ENCODE measurements around the gene FGF11.

Gene FGF11

DNA sequence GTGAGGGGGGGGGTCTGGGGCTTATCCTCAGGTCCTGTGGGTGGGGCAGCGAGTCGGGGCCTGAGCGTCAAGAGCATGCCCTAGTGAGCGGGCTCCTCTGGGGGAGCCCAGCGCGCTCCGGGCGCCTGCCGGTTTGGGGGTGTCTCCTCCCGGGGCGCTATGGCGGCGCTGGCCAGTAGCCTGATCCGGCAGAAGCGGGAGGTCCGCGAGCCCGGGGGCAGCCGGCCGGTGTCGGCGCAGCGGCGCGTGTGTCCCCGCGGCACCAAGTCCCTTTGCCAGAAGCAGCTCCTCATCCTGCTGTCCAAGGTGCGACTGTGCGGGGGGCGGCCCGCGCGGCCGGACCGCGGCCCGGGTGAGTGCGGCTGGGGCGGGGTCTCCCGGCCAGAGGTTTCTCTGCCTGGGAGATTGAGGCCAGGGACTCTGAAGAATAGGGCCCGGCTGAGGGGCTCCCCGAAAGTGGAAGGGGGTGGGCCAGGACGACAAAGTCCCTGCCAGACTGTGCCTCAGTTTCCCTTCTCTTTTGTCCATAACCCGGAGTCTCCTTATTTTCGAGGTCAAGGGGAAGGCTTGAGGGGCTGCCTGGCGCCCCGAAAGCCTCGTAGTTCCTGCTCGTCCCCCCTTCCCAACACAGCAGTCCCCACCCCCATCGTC, at the start of gene FGF11:
Gene FGF11 (plus strand): TSS at position 51 of the 651 bp plus-strand sequence. CDS start 109 bp downstream, at position 160.
- no peak for DNase-seq

- DNase-seq: no peak
Observed at GRCh38 chr17:7389924-7390910, 49.1 kb upstream of the FGF11 start.

GRCh38 chr17:7391307-7391706, 48.0 kb upstream of the FGF11 start:
- DNase-seq: no peak

- DNase-seq: no peak
Observed at GRCh38 chr17:7392696-7393612, 46.4 kb upstream of the FGF11 start.

DNA sequence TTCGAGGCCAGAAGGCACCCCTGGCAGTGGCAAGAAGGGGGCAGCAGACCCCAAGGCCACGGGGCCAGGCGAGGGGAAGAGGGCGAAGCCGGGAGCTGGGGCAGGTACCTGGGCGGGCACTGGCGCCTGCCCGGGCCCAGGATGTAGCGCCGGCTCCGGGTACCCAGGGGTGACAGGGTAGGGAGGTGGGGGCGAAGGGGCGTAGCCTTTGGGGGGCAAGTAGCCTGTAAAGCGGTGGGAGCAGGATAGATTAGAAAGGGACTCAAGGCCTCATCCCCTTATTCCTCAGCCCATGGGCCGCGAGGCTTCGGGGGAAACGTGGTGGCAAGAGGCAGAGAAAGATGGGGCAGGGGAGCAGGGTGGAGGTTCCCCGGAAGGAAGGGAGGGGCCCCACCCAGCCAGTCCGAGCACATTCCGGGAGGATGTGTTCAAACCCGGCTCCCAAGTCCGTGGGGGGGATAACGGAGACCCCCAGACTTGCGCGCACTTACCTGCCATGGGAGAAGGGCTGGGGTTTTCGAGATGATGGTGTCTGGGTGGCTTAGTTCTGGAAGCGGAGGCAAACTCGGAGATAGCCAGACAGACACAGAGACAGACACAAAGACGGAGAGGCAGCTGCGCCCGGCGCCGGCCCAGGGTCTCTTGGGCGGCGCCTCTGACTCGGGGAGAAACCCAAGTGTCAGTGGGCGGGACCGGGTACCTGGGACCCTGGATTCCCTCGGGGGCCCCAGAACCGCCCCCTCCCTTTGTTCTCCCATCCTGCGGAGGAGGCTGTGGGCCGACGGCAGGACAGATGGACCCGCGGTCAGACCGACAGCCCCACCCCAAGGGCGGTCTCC, 45.5 kb upstream of the FGF11 start:
- DNase-seq: peak; percentile 22

DNA sequence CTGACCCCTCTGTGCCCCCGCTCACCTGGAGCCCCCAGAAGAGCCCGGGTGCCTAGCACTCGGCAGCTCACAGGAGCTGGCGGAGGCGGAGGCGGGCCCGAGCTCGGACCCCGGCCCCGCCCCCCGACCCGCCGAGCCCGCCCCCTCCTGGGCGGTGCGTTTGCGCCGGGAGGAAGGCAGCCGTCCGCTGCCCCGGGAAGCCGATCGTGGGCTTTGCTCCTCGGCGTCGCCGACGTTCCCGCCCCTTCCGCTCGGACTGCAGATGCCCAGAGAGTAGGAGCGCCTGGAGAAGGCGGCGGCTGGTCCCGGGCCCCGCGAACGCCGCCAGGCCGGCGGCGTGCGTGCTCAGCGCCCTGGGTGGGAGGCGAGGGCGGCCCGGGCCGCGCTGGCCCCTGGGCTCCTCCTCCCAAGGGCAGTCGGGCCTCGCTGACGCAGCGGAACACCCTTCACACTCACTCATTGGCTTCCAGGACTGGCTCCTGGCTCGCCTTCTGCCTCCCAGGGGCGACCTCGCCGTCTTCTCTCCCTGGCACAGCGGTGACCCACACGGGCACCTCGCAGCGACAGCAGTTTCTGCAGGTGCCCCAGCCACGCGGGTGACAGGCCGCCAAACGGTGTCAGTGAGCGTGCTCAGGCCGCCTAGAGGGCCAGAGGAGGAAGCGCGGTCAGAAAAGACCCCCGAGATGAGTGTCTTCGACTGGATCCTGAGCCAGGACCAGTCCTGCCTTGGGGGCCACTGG, 44.7 kb upstream of the FGF11 start, which contains the start of gene PLSCR3:
Gene PLSCR3 (minus strand): TSS at position 74 of the 740 bp plus-strand sequence. CDS start 415 bp downstream, outside the sequence.
- DNase-seq: peak; percentile 85

GRCh38 chr17:7396147-7396546, 43.2 kb upstream of the FGF11 start:
- no peak for DNase-seq

GRCh38 chr17:7398612-7399011, 40.7 kb upstream of the FGF11 start:
- DNase-seq: no peak

DNA sequence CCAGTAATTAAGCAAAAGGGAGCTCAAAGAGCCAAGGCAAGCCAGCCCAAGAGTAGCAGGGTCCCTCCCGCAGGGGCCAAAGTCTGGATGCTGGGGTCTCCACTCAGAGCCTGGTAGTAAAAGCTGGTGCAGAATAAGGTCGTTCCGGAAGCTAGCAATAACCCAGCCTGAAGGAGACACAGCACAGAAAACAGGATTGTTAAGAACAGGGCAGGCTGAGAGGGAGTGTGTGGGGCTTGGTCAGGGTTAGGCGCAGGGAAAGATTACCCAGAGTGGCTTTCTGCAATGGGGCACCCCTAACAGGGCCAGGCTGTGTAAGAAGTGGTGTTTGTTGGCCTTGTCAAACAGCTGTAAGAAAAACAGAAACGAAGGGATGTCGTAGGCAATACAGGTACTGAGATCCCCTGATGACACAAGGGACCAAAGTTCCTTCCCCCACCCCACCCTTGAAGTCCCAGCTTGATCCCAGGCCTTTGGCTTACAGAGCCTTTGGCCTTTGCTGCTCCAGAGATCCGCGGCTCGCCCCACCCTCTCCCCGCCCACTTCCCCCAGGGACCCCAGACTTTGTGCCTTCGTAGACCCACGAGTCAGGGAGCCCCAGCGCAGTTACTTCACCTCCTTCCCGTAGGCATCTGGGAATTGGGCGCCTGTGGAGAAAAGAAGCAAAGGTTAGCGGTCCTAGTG, 36.1 kb upstream of the FGF11 start:
- DNase-seq: no peak

- DNase-seq: no peak
Observed at GRCh38 chr17:7403727-7403976, 35.7 kb upstream of the FGF11 start.

GRCh38 chr17:7403977-7404736, 35.2 kb upstream of the FGF11 start, which contains the start of gene TMEM256:
TMEM256 (minus strand) TSS chr17:7404097; CDS start chr17:7404084, 13 bp downstream.
- DNase-seq: peak; percentile 100

DNA sequence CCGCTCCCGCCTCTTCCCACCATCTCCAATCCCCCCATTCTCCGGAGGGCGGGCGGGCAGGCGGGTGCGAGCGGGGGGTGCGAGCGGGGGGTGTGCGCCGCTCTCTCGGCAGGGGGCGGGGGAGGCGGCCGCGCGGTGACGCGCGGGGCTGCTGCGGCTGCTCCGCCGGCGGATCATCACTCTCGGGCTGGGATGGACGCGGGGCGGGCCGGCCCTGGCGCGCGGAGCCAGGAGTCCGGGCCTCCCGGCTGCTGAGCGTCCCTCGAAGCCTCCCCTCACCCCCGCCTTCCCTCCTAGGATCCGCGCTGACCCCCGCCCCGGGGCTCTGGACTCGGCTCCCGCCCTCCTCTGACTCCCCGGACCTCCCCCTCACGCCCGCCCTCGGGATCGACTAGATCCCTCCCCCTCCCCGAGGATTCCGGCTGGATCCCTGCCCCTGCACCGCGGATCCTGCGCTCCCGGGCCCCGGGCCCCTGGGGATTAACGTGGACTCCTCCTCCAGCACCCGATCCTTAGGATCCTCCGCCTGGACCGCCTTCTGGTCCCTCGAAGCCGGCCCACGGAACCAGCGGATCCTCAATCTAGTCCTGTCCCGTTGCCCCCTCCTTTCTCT, 34.5 kb upstream of the FGF11 start:
- no peak for DNase-seq

GRCh38 chr17:7405350-7406234, 33.7 kb upstream of the FGF11 start:
- peak; percentile 21 for DNase-seq

DNA sequence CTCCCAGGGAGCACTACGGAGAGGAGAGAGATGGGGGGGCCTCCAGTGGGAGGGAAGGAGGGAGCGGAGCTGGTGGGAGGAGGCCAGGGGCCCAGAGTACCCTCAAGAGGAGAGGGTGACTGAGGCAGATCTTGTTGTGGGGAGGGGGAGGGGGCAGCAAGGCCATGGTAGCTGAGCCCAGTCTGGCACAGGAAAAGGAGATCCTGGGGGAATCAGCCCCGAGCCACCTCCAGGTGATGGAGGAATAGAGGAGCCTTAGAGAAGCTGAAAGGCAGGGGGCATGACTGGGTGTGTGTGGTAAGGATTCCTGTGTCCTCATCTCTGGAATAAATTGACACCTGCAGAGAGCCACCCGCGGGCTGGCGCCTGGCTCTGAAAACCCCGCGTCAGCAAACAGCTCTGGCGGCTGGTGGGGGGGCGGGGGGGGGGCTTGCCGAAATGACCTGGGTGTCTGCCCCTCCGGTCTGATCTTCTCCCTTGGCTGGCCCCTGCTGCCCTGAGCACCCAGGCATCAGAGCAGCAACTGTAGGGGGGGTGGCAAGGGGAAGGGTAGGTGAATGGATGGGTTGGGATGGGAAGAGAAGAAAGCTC, 33.0 kb upstream of the FGF11 start:
- no peak for DNase-seq

DNA sequence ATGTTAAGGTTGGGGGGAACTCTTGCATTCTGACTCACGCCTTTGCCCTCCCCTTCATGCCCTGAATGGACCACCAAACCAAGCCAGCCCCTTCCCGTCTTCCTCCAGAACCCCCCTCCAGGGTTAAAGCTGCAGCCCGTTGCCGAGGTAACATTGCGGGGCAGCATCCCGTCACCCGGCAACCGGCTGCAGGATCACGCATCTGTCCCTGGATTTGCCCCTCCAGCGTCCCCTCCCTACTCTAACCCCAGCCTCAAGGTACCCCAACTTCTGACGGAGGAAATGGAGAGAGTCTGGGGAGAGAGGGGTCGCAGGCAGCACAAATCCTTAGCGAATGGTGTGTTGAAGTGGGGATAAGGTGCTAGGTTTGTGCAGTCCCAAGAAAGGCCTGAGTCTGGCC, 32.2 kb upstream of the FGF11 start:
- DNase-seq: no peak

DNA sequence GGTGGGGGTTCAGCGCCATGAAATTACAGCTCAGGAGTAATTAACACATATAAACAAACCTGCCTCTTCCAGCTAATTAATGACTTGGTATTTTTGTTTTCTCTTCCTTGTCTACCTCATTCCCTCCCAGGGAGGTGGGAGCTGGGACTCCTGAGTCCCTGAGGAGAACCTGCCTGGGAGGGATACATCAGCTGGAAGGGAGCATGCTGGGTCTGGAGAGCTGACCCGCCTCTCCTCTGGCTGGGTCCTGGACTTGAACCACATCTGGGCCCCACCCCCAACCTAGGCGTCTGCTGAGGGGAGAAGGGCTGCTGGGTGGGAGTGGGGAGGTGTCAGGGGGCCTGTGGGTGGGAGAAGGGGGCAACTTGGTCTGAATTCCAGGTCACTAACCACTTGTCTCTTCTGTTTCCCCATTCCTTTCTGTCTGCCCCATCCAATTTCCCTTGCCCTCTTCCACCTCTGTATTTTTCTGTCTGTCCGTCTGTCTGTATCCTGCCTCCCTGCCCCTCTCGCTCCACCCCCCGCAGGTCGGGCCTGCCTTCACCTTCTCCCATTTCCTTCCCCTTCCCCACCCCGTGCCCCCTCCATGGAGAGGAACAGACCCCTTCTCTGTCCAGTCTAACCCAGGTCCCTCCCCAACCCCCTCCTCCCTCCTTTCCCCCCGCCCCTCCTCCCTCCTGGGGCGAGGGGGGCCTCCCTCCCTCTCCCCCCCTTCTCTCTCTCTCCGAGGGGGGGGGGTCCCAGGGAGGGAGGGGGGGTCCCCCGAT, 31.6 kb upstream of the FGF11 start, which contains the start of gene NLGN2:
Gene NLGN2 (plus strand): TSS at position 361 of the 767 bp plus-strand sequence. CDS start 411 bp downstream, outside the sequence.
- no peak for DNase-seq

- no peak for DNase-seq
Observed at GRCh38 chr17:7408252-7408727, 31.0 kb upstream of the FGF11 start.

All from fibroblast of skin of right biceps (primary cell).